Measurements from ENCODE around the gene PAFAH2.
"Not testable (repeated sequence)": the region's sequence is repeated elsewhere in the genome, so short reads cannot be mapped to it uniquely, and the experiment has no call there.

Gene PAFAH2

DNA sequence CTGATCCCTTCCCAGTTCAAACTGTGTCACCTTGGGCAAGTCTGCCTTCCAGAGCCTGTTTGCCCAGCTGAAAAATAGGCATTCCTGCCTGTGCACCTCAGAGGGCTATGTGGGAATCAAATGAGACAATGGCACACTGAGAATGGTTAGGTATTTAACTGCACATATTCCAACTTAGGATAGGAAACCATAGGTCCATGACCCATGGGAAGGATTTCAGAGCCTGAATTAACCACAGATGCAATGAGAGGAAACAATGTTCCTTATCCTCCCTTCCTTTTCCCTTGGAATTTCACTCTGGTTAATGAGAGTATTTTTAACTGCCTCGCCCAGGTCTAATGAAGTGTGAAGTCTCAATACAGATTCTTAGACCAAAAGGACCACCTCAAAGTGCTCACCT, 12.7 kb downstream of the PAFAH2 start:
- no peak for DNase-seq (ENCODE audit: low spot score)

DNA sequence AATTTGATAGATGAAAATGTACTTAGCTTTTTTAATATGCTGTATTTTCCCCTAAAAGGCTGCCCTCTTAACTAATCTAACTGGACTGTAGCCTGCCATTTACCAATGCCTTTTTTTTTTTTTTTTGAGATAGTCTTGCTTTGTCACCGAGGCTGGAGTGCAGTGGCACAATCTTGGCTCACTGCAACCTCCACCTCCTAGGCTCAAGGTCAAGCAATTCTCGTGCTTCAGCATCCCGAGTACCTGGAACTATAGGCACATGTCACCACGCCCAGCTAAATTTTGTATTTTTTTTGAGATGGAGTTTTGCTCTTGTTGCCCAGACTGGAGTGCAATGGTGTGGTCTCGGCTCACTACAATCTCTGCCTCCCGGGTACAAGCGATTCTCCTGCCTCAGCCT, 18.7 kb downstream of the PAFAH2 start:
- DNase-seq (ENCODE audit: low spot score): no peak

DNA sequence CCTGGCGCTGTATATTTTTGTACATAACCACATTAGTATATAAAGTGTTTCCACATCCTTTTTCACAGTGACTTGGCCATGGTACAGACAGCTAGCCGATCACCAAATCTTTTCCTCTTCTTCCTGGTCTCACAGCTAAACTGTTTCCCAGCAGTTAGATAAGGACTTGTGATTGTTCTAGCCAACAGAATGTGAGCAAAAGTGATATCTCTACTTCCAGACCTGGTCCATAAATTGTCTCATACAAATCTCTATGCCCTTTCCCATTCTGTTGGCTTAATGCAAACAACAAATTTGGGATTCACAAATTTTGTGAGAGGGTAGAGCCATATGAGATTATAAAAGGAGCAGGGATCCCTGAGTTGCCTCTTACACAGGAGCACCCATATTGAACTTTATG, 19.5 kb downstream of the PAFAH2 start:
- DNase-seq (ENCODE audit: low spot score): no peak

DNA sequence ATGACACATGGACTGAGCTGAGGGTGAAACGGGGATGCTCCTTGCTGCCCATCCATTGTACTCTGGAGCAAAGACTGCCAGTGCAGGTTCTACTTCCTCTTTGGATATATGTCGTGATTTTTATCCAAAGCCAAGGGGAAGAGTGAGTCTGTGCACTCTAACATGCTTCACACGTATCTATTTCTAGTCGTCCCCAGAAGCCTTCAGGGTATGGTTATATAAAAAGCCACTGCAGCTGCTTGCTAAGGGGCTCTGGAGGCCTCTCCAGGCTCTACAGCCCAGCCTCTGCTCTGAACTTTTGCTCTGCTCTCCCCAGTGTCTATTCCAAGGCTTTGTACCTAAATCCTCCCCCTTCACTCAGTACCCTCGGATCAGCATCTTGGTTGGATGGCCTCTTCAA, 20.1 kb downstream of the PAFAH2 start:
- no peak for DNase-seq (ENCODE audit: low spot score)

DNA sequence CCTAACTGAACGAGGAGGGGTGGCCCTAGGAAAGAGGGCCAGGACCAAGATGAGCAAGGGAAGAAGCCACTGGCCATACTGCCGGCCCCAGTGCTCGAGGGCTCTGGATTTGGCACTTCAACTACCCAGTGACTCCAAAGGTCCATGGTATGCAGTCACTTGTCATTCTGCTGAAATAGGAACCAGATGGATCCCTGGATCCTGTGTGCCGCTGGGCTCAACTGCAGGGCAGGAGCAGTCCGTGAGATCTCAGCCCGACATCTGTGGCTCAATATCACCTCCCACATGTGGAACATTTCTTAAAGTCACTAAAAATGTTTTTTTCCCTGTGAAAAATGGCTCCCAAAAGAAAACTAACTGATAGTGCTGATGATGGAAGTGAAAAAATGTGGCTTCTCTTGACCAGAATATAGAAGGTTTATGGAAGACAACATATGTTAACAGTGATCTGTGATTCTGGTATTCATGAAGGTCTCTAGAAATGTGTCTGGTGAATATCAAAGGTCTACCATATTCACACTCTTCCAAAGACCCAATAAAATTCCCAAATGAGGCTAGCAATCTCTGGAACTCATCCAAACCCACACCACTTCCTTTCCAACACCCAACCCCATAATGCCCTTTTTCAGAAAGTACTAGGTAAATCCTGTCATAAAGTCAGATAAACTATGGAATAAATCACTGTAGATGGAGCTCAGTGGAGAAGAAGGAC, 24.1 kb downstream of the PAFAH2 start:
- DNase-seq (ENCODE audit: low spot score): peak; percentile 26

DNA sequence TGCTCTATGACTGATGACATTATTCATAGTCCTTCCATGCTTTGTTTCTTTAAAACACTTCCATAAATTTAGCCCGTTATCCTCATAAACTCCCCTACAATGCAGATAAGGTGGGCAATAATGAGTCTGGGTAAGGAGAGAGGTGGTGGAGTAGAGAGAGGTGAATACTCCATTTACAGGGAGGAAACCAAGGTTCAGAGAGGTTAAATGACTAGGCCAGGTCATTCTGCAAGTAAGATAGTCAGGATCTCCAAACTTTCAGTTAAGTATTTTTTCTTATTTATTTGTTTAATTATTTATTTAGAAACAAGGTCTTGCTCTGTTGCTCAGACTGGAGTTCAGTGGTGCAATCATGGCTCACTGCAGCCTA, 26.1 kb downstream of the PAFAH2 start:
- no peak for DNase-seq (ENCODE audit: low spot score)

DNA sequence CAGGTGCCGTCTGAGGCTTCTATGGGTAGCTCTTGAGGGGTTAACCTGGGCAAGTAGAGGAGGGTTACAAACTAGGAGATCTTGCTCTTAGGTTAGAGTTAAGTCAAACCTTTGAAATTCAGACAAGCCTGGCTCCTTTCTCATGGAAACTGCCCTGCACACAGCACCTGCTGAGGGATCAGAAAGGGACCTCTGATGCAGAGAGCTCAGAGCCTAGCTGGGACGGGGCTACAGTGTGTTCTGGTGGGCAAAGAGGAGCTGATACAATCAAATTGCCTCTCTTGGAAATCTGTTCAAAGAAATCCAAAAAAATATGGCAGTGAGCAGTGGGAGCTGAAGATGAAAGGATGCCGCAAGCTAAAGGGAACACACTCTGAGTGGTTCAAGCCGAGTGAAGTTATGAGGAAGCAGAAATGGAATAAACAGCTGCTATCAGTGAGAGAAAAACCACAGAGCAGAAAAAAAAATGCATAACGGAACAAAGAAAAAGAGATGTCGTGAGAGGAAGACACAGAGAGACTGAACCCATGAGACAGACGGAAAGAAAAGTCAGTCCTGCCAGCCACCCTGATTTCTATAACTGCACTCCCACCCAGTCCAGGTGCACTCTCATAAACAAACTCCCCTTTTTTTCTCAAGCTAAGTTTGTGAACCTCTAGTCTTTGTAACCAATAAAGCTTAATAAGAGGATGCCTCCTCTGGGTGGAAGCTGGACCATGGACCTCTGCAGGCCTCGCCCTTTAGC, 26.6 kb downstream of the PAFAH2 start:
- DNase-seq (ENCODE audit: low spot score): peak; percentile 24

DNA sequence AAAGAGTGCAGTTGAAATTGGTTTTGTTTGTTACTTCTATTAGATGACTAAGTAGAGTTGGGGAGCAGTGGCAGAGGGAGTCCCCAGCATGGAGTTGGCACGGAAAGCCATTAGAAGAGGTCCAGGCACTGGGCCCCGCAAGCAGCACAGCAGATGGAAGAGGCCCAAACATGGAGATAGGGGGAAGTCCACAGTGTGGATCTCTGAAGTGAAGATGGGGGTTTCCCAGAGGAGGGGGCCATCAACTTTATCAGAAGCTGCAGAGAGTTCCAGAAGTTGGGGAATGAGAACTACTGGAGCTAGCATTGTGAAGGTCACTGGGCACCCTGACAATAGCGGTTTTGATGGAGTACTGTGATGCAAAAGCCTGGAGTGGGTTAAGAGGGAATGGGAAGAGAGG, 30.6 kb downstream of the PAFAH2 start:
- no peak for DNase-seq (ENCODE audit: low spot score)

DNA sequence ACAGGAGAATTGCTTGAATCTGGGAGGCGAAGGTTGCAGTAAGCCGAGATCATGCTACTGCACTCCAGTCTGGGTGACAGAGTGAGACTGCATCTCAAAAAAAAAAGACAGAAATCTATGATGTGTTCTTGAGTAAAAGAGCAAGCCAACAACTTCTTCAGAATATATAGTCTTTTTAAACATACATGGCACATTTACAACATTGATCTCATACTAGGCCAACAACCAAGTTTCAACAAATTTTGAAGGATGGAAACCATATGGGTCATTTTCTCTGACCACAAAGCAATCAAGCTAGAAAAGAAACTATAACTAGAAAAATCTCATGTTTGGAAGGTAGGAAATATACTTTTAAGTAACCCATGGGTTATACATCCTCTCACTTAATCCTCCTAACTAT, 38.3 kb downstream of the PAFAH2 start:
- DNase-seq (ENCODE audit: low spot score): no peak

DNA sequence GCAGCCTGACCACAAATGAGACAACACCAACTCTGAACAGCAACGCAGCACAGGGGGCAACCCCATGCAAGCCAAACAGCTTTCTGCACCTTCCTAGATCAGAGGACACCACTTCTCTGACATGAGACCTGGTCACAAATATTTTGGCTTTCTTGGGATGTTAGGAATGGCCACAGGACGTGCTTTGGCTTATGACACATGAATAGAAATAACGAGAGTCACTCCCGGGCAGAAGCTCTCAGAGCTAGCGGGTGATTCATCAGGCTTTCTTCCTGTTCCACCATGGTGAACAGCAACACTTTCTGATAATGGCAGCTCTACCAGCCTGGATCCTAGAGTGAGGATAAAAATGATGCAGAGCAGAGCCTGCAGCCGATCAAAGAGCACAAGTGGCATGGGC, 39.4 kb downstream of the PAFAH2 start:
- DNase-seq (ENCODE audit: low spot score): no peak

DNA sequence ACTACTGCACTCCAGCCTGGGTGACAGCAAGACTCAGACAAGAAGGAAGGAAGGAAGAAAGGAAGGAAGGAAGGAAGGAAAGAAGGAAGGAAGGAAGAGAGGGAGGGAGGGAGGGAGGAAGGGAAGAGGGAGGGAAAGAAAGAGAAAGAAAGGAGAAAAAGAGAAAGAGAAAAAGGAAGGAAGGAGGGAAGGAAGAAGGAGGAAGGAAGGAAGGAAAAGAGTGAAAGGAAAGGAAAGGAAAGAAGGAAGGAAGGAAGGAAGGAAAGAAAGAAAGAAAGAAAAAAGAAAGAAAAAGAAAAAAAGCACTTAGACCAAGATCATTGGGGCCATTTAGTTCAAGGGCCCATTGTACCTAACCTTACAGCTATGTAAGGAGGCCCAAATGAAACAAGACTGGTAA, 42.3 kb downstream of the PAFAH2 start:
- no peak for DNase-seq (ENCODE audit: low spot score)

DNA sequence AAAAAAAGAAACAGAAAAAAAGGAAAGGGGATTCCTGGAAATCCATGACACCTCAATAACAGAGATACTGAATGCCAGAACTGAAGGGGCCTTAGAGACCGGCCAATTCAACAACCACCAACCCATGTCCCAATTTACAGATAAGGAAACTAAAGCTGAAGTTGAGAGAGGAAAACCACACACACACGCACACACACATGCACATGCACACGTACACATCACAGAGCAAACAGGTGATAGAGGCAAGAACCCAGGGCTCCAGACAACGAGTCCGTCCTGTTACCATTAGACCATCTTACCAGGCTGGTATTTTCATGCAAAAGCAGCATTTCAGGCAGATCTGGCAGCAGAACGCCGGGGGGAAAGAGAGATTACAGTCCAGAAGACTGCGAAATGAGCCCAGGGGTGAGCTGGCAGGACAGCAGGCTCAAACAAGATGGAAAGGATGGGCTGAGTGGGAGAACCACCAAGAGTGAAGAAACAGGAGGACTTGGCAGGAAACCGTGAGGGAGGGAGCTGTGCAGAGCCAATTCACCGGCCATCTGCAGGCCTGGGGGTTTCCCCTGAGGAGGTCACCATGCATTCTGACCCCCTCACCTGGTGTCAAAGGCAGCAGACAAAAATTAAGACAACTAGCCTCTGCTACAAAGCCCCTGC, 43.5 kb downstream of the PAFAH2 start:
- no peak for DNase-seq (ENCODE audit: low spot score)

DNA sequence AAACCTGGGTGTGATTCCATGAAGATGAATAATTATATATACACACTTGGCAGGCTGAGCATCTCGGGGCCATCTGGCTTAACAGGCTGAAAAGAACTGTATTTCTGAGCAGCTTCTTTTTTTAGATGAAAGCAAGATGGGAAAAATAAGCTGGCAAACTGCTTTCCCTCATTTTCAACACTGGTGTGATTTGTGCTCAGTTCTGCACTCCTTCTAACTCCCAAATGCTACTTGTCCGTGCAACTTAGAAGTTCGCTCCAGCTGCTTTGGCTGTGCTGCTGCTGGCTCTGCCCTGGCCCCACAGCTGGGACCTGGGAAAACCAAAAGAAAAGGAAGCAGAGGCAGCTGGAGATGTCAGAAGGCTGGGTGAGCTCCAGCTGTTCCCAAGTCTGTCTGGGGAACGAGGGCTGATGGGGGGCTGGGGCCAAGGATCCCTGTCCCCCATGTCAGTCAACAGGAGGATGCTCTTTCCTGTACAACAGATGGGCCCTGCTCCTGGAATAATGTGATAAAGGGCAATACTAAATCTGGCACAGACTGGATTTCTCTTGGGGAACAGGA, 44.9 kb downstream of the PAFAH2 start:
- DNase-seq (ENCODE audit: low spot score): no peak

DNA sequence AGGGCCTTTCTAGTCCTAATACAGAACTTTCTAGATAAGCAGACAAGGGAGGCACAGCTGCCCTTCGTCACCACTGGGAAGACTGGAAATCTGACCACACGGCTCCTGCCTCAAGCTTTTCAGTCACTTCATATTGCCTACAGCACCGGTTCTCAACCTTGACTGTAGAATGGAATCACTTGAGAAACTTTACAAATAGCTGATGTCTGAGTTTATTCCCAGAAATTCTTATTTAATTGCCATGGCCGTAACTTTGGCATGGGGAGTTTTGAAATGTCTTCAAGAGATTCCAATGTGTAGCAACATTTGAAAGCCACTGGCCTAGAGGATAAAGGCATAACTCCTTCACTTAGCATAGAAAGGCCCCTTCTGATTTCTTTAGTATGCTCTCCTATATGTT, 49.2 kb downstream of the PAFAH2 start:
- DNase-seq (ENCODE audit: low spot score): no peak

DNA sequence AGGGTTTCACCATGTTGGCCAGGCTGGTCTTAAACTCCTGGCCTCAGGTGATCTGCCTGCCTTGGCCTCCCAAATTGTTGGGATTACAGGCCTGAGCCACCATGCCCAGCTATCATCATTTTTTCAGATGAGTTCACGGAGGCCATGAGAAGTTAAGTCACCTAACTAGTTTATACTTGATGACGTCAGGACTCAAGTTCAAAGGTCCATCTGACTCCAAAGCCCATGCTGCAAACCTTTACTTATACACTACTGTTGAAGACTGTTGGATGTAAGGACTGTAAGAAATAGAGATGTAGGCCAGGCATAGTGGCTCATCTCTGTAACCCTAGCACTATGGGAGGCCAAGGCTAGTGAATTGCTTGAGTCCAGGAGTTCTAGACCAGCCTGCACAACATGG, 50.8 kb downstream of the PAFAH2 start:
- no peak for DNase-seq (ENCODE audit: low spot score)

DNA sequence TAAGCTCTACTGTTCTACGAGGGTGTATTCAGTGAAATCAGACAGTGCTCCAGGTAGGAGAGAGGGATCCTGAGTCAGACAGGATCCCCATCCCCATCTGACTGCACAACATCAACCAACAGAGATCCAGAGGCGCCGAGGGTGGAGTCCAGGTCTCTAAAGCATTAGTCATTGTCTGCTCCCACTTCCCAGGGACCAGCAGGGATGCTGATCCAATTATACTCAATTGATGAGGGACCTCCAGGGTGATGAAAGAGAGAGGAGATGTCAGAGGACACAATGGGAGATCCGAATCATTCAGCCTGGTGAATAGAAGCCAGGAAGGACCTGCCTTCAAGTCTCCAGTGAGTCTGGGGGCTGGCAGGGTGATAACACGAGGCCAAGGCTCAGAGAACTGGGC, 52.1 kb downstream of the PAFAH2 start:
- no peak for DNase-seq (ENCODE audit: low spot score)

DNA sequence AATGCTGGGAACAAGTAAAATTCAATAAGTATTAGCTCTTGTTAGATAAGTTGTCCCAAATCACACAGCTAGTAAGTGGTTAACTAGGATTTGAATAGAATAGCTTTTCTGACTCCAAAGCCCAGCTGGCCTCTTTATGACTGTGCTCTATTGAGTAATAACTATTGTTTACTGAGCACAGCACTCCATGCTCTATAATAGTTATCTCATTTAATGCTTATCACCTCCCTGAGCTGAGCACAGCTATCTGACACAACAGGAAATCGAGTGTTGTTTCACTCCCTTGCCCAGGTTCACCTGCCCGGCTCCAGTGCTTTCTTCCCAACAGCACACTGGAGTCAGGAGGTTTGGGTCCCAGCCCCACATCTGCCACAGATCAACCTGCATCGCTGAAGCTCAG, 52.9 kb downstream of the PAFAH2 start:
- no peak for DNase-seq (ENCODE audit: low spot score)

DNA sequence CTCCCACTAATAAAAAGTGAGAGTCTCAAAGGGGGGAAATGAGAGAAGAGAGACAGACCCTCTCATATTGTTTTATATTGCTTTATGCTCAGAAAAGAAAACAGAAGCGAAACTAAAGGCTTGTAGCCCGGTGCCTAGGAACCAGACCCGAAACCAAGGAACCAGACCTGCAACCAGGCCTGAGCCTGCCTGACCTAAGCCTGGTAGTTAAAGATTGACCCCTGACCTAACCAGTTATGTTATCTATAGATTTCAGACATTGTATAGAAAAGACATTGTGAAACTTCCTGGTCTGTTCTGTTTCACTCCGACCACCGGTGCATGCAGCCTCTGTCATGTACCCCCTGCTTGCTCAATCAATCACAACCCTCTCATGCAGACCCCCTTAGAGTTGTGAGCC, 54.4 kb downstream of the PAFAH2 start:
- DNase-seq (ENCODE audit: low spot score): not testable (repeated sequence)

DNA sequence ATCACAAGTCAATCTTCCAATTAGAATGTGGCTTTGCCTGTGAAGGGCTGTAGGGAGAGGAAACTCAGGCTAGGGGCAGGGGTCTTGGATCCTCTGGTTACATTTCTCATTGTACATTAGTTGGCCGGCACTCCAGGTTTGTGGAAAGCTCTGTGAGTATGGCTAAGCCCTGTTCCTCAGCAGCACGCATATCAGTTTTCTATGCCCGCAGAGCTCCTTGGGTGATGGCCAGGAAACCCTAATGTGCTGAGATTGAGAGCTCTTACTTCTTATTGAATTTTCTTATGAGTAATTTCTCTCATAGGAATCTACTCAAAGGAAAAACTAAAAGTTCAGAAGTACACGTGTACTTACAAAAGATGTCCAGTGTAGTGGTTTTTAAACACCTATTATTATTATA, 60.9 kb downstream of the PAFAH2 start:
- DNase-seq (ENCODE audit: low spot score): no peak

DNA sequence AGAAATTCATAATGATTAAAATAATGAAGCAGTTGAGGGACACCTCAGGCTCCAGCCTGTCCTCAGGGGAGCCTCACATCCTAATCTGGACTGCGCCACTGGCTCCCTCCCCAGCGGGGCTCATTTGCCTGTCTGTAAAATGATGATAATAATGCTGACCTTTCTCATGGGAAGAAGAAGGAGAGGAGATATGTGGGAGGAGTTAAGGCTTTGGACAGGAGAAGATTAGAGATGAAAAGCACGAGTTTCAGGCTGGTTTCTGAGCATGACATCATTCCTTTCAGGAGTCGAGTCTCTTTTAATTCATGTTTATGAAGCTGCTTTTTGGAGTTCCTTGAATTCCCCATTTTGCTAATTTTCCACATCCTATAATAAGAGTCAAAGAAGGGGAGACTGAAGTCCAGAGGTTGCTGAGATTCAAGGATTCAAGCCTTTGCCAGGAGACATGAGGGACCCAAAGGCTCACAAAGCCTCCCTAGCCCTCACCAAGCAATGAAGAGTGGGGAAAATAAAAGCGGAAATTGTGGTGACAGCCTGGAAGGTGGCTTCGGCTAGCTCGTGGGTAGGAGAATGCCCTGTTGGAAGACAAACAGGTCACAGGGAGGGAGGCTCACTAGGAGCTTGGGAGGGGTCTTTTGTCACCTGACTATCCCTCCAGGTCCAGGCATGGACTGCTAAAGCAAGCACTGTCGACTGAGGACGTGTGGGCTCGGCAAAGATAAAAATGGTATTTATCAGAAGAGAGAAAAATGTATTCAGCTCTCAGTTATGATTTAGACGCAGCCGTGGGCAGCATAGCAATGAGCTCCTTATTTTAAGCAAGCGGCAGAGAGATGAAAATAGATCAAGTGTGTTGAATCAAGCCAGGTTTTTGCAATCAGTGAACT, 64.1 kb downstream of the PAFAH2 start:
- no peak for DNase-seq (ENCODE audit: low spot score)

DNA sequence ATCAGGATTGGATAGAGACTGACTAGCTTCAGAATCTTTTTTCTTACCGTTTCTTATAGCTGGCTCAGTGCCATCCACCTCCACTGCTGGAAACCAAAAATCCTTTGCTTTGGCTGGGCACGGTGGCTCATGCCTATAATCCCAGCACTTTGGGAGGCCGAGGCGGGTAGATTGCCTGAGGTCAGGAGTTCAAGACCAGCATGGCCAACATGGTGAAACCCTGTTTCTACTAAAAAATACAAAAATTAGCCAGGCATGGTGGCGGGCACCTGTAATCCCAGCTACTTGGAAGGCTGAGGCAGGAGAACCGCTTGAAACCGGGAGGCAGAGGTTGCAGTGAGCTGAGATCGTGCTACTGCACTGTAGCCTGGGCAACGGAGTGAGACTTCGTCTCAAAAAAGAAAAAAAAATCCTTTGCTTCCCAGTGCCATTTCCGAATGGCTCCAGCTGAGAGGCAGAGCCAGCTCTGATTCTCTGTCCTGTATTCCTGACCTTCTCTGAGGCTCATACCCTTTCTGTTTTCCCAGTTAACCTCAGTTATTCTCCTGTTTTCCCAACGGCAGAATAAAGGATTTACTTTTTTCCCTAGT, 65.0 kb downstream of the PAFAH2 start:
- not testable (repeated sequence) for DNase-seq (ENCODE audit: low spot score)

DNA sequence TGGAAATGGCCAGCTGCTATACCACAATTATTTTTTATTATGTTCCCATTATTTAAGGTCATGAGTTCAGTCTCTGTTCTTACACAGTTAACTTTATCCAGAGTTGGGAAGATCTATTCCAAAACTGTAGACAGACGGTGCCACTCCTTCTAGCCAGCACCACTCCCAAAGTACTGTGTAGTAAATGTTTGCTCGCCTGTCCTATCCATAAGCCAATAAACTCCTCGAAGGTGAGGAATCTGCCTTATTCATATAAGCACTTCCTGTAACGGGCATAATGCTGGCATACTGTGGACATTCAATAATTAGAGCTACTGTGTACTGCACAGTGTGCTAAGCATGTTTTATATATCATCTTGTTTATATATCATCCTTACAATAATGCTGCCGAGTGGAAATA, 65.5 kb downstream of the PAFAH2 start:
- peak; percentile 13 for DNase-seq (ENCODE audit: low spot score)
